ENCODE data around the gene LURAP1L. TPM values are rescaled to one million over a fixed set of nuclear protein-coding genes. Genes with fewer than 3 reads are reported as not detected.

Gene LURAP1L
- total RNA-seq, 3 donors from 2014 or later (not counting 1 experiment from before 2014, with no cell fraction given) = not detected

- Mint-ChIP-seq H3K27ac (no peak overlapping the region), H3K36me3 (no peaks in the 10 kb centered on the region), H3K4me3 (no peak overlapping the region), H3K27me3 (ENCODE audit: low read depth in 2 of 2) (no peaks in the 10 kb centered on the region), H3K4me1 (no peaks in the 10 kb centered on the region), H3K9me3 (peaks cover 7 to 17% of the 10 kb centered on the region in 2 donors)
- Histone ChIP-seq H3K36me3 (ENCODE audit: control insufficient read depth, insufficient read depth, low read length) (no peaks in the 10 kb centered on the region), H3K27me3 (ENCODE audit: control insufficient read depth, insufficient read depth, low read length) (no peaks in the 10 kb centered on the region), H3K4me1 (ENCODE audit: control insufficient read depth, insufficient read depth, low read length) (no peaks in the 10 kb centered on the region), H3K9me3 (ENCODE audit: control insufficient read depth, insufficient read depth, low read length) (no peaks in the 10 kb centered on the region), H3K4me3 (ENCODE audit: low read length) (no peak overlapping the region), H3K27ac (ENCODE audit: low read length) (no peak overlapping the region)
- intact Hi-C loops (cut with micrococcal nuclease) = no loop called here
- TF ChIP-seq CTCF (IDR thresholded peaks at IDR 0.05) = no peak
- DNase-seq = no peak
- ATAC-seq = no peak
Observed at GRCh38 chr9:12730927-12731326, 43.9 kb upstream of the LURAP1L start.

GRCh38 chr9:12732971-12733370 is 41.8 kb upstream of the LURAP1L start:
- no peak overlapping the region for H3K4me3 ChIP-seq (ENCODE audit: low read length)
- no peaks in the 10 kb centered on the region for H3K36me3 ChIP-seq (ENCODE audit: control insufficient read depth, insufficient read depth, low read length)
- no peak for TF ChIP-seq CTCF (IDR thresholded peaks at IDR 0.05)
- ATAC-seq (no peak), DNase-seq (no peak)
- 87% methylated on average over 2 of the region's 3 CpGs for WGBS (ENCODE audit: insufficient coverage)
- no peaks in the 10 kb centered on the region for H3K4me1 ChIP-seq (ENCODE audit: control insufficient read depth, insufficient read depth, low read length)
- Mint-ChIP-seq H3K4me1 (no peaks in the 10 kb centered on the region), H3K9me3 (peaks cover 7 to 16% of the 10 kb centered on the region in 2 donors), H3K27ac (no peak overlapping the region), H3K4me3 (no peak overlapping the region), H3K27me3 (ENCODE audit: low read depth in 2 of 2) (no peaks in the 10 kb centered on the region), H3K36me3 (no peaks in the 10 kb centered on the region)
- intact Hi-C loops (cut with micrococcal nuclease) = no loop called here
- H3K27ac ChIP-seq (ENCODE audit: low read length) = no peak overlapping the region
- no peaks in the 10 kb centered on the region for H3K9me3 ChIP-seq (ENCODE audit: control insufficient read depth, insufficient read depth, low read length)
- no peaks in the 10 kb centered on the region for H3K27me3 ChIP-seq (ENCODE audit: control insufficient read depth, insufficient read depth, low read length)

- DNase-seq (no peak), ATAC-seq (no peak)
- H3K4me3 ChIP-seq (ENCODE audit: low read length) = no peak overlapping the region
- TF ChIP-seq CTCF (IDR thresholded peaks at IDR 0.05) = no peak
- no peak overlapping the region for H3K27ac Mint-ChIP-seq
- H3K36me3 Mint-ChIP-seq = no peaks in the 10 kb centered on the region
- no peaks in the 10 kb centered on the region for H3K4me1 ChIP-seq (ENCODE audit: control insufficient read depth, insufficient read depth, low read length)
- no peaks in the 10 kb centered on the region for H3K36me3 ChIP-seq (ENCODE audit: control insufficient read depth, insufficient read depth, low read length)
- H3K27ac ChIP-seq (ENCODE audit: low read length) = no peak overlapping the region
- WGBS (ENCODE audit: insufficient coverage) = 35% methylated on average over 3 of the region's 3 CpGs
- H3K9me3 ChIP-seq (ENCODE audit: control insufficient read depth, insufficient read depth, low read length) = no peaks in the 10 kb centered on the region
- no peak overlapping the region for H3K4me3 Mint-ChIP-seq
- no peaks in the 10 kb centered on the region for H3K4me1 Mint-ChIP-seq
- intact Hi-C loops (cut with micrococcal nuclease) = no loop called here
- peaks cover 11 to 19% of the 10 kb centered on the region in 2 donors for H3K9me3 Mint-ChIP-seq
- no peaks in the 10 kb centered on the region for H3K27me3 Mint-ChIP-seq (ENCODE audit: low read depth in 2 of 2)
- no peaks in the 10 kb centered on the region for H3K27me3 ChIP-seq (ENCODE audit: control insufficient read depth, insufficient read depth, low read length)
Observed at GRCh38 chr9:12735665-12736064, 39.2 kb upstream of the LURAP1L start.

- WGBS (ENCODE audit: insufficient coverage) = no CpG with 5 or more reads among the region's 1 CpG
- intact Hi-C loops (cut with micrococcal nuclease) = no loop called here
- Histone ChIP-seq H3K36me3 (ENCODE audit: control insufficient read depth, insufficient read depth, low read length) (no peaks in the 10 kb centered on the region), H3K27me3 (ENCODE audit: control insufficient read depth, insufficient read depth, low read length) (no peaks in the 10 kb centered on the region), H3K4me3 (ENCODE audit: low read length) (no peak overlapping the region), H3K4me1 (ENCODE audit: control insufficient read depth, insufficient read depth, low read length) (no peaks in the 10 kb centered on the region), H3K9me3 (ENCODE audit: control insufficient read depth, insufficient read depth, low read length) (no peaks in the 10 kb centered on the region), H3K27ac (ENCODE audit: low read length) (no peak overlapping the region)
- H3K4me1 Mint-ChIP-seq = no peaks in the 10 kb centered on the region
- DNase-seq (no peak), ATAC-seq (no peak)
- TF ChIP-seq CTCF (IDR thresholded peaks at IDR 0.05) = no peak
- no peak overlapping the region for H3K4me3 Mint-ChIP-seq
- peaks cover 16 to 23% of the 10 kb centered on the region in 2 donors for H3K9me3 Mint-ChIP-seq
- no peak overlapping the region for H3K27ac Mint-ChIP-seq
- H3K27me3 Mint-ChIP-seq (ENCODE audit: low read depth in 2 of 2) = no peaks in the 10 kb centered on the region
- H3K36me3 Mint-ChIP-seq = no peaks in the 10 kb centered on the region
Observed at GRCh38 chr9:12737871-12738270, 36.9 kb upstream of the LURAP1L start.
